ENCODE data around the gene BCL6.

BCL6 gene

DNA sequence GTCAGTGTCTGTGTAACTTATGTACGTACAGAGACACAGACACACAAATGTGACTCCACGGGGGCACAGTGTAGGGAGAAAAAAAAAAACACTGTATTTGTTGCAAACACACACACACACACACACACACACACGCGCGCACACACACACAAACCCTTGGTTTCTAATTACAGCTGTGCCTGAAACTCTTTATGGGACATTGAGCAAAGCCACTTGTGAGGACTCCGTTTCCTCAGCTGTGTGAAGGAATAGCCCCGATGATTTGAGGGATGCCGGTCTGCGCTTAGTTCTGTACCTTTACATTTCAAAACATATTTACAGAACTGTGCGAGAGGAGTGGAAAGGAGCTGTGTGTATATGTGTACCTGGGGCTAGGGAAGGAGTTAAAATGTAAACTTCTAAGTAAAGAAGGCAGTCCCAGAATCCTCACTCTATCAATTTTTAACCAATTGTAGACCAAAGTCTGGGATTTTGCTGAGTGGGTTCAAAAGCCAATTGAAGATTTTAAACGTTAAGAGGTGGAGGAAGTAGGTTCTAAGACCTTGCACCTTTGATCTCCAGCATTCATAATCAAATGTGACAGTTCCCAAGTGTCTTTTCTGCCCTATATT lies 5.3 kb upstream of the BCL6 start:
- H3K4me1 Mint-ChIP-seq: peaks cover 22% of the 10 kb centered on the region
- no peak overlapping the region for H3K27ac Mint-ChIP-seq (ENCODE audit: low read depth)
- H3K9me3 Mint-ChIP-seq: no peaks in the 10 kb centered on the region
- DNase-seq (ENCODE audit: low spot score in 2 of 2) (no peak), ATAC-seq (replicated peaks; ENCODE audit: extremely low read depth, poor library complexity, severe bottlenecking) (no peak)
- H3K27me3 Mint-ChIP-seq: no peaks in the 10 kb centered on the region
- no peak overlapping the region for H3K4me3 Mint-ChIP-seq
- peaks cover 12% of the 10 kb centered on the region for H3K36me3 Mint-ChIP-seq (ENCODE audit: insufficient read depth)

DNA sequence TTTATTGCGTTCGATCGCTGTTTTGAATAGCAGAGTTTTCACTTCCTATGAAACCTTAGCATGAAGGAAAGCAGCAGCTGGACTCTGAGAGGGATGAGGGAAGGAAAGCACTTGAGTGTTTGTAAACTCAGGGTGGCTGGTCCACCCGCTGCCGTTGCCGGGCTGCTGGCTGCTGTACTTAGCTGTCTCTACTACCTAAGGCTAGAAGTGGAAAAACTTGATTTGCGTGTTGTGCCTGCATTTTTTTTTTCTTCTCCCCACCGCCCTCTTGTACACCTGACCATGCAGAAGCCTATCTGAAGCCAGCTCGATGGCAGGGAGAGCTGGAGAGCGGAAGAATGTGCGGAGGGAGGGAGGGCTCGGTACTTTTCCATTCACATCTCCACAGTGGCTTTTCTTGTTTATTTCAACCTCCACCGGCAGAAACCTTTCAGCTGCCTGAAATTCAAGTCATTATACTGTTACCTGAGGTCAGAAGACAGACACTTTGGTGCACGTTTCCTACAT lies 4.8 kb upstream of the BCL6 start:
- Mint-ChIP-seq H3K27me3 (no peaks in the 10 kb centered on the region), H3K4me3 (no peak overlapping the region), H3K4me1 (peaks cover 24% of the 10 kb centered on the region), H3K36me3 (ENCODE audit: insufficient read depth) (peaks cover 17% of the 10 kb centered on the region), H3K27ac (ENCODE audit: low read depth) (no peak overlapping the region), H3K9me3 (no peaks in the 10 kb centered on the region)
- DNase-seq (ENCODE audit: low spot score in 2 of 2) (no peak), ATAC-seq (replicated peaks; ENCODE audit: extremely low read depth, poor library complexity, severe bottlenecking) (no peak)

DNA sequence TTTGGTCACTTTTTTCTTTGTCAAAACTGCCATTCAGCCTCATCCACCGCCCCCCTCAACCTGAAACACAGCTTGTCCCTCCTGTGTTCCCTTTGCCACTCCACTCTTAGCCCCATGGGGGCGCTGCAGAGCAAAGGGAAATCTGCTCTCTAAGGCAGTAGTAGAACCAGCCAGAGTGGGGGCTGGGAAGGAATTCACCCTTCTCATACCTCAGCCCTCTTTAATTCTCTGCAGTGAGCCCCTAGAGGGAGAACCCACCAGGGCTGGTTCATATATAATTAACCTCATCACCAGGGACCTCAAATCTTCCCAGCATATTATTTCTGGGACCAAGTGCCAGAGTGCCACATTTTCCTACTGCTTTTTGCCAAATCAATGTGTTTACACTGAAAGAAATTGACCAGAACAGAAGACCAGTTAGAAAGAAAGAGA lies 2.8 kb upstream of the BCL6 start:
- H3K36me3 Mint-ChIP-seq (ENCODE audit: insufficient read depth): peaks cover 32% of the 10 kb centered on the region
- peak overlapping the region; percentile 37 for H3K4me3 Mint-ChIP-seq
- no peaks in the 10 kb centered on the region for H3K9me3 Mint-ChIP-seq
- no peaks in the 10 kb centered on the region for H3K27me3 Mint-ChIP-seq
- peak; percentile 77 to 87 for DNase-seq (ENCODE audit: low spot score in 2 of 2)
- H3K27ac Mint-ChIP-seq (ENCODE audit: low read depth): no peak overlapping the region
- no peak for ATAC-seq (replicated peaks; ENCODE audit: extremely low read depth, poor library complexity, severe bottlenecking)
- peaks cover 35% of the 10 kb centered on the region for H3K4me1 Mint-ChIP-seq

DNA sequence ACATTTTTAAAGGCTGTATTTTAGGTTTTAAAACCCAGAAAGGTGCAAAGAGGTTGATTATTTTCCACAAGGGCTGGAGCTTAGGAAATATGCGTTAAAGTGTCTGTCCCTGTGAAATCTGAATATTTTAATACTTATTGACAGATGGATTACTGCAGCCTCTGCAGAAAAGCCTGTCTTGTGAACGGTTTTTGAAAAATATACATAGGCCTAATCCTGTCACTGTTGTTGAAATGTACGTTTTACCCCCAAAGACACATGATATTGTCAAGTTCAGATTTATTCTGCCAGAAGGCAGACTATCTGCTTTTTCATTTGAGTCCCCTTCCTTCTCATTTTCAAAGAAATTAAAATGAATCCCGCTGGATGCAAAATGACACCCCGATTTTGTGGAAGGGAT lies 2.2 kb upstream of the BCL6 start:
- peaks cover 35% of the 10 kb centered on the region for H3K4me1 Mint-ChIP-seq
- no peaks in the 10 kb centered on the region for H3K27me3 Mint-ChIP-seq
- DNase-seq (ENCODE audit: low spot score in 2 of 2): no peak
- H3K36me3 Mint-ChIP-seq (ENCODE audit: insufficient read depth): peaks cover 36% of the 10 kb centered on the region
- no peak overlapping the region for H3K27ac Mint-ChIP-seq (ENCODE audit: low read depth)
- H3K9me3 Mint-ChIP-seq: no peaks in the 10 kb centered on the region
- no peak for ATAC-seq (replicated peaks; ENCODE audit: extremely low read depth, poor library complexity, severe bottlenecking)
- H3K4me3 Mint-ChIP-seq: peak overlapping the region; percentile 100

DNA sequence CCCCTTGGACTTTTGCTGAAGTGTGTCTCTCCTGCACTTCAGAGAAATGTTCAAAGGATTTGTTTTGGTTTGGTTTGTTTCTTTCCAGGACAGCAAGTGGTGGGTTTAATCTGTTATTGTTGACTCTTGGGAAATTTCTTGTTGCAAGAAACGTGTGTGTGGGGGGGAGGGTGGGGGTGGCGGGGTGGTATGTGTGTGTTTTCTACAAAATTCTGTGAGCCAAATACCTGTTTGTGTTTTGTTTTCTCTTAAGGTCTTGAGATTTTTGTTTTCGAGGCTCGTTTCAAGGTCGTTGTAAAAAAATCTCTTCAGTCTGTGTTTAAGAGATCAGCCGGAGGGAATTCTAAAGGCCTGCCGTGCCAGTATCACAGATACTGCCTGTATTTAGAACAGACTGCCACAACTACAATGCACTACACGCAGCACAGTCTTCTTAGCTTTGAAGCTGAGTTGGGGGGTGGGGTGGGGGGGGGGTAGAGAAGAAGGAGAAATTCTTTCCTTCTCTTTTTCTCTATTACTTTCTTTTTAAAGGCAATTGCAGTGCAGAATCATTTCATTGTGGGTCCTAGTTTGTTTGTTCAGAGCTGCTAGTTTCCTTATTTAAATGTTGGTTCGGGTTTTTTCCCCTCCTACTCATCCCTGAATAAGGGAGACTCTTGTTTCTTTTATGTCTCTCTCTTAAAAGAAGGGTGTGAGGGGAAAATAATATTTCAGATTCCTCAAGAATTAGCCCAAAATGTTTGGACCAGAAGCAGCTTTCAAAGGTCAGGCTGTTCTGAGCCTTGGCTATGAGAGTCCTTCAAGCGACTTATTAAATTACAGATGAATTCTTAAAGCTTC lies 1.4 kb upstream of the BCL6 start:
- DNase-seq (ENCODE audit: low spot score in 2 of 2) (no peak), ATAC-seq (replicated peaks; ENCODE audit: extremely low read depth, poor library complexity, severe bottlenecking) (no peak)
- H3K9me3 Mint-ChIP-seq: no peaks in the 10 kb centered on the region
- H3K36me3 Mint-ChIP-seq (ENCODE audit: insufficient read depth): peaks cover 40% of the 10 kb centered on the region
- peak overlapping the region; percentile 99 for H3K27ac Mint-ChIP-seq (ENCODE audit: low read depth)
- peak overlapping the region; percentile 100 for H3K4me3 Mint-ChIP-seq
- no peaks in the 10 kb centered on the region for H3K27me3 Mint-ChIP-seq
- H3K4me1 Mint-ChIP-seq: peaks cover 43% of the 10 kb centered on the region

DNA sequence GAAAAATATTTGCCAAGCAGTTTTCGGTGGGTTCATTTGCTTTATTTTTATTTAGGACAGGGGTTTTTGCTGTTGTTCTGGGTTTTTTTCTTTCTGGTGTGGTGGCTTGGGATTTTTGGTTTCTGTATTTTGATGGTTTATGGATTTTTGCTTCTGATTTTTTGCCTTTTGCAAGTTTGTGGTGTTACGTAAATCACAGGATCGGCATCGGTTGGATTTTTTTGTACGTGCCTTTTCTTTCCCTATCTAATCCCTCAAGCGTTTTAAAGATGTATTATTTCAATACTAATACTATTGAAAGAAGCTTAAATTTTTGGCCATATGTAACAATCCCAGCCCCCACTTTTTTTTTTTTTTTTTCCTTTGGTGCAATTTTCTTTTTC lies 782 bp upstream of the BCL6 start:
- Mint-ChIP-seq H3K27me3 (no peaks in the 10 kb centered on the region), H3K4me1 (peaks cover 49% of the 10 kb centered on the region), H3K36me3 (ENCODE audit: insufficient read depth) (peaks cover 43% of the 10 kb centered on the region), H3K4me3 (peak overlapping the region; percentile 100), H3K9me3 (no peaks in the 10 kb centered on the region), H3K27ac (ENCODE audit: low read depth) (peak overlapping the region; percentile 99)
- DNase-seq (ENCODE audit: low spot score in 2 of 2): no peak
- ATAC-seq (replicated peaks; ENCODE audit: extremely low read depth, poor library complexity, severe bottlenecking): no peak

DNA sequence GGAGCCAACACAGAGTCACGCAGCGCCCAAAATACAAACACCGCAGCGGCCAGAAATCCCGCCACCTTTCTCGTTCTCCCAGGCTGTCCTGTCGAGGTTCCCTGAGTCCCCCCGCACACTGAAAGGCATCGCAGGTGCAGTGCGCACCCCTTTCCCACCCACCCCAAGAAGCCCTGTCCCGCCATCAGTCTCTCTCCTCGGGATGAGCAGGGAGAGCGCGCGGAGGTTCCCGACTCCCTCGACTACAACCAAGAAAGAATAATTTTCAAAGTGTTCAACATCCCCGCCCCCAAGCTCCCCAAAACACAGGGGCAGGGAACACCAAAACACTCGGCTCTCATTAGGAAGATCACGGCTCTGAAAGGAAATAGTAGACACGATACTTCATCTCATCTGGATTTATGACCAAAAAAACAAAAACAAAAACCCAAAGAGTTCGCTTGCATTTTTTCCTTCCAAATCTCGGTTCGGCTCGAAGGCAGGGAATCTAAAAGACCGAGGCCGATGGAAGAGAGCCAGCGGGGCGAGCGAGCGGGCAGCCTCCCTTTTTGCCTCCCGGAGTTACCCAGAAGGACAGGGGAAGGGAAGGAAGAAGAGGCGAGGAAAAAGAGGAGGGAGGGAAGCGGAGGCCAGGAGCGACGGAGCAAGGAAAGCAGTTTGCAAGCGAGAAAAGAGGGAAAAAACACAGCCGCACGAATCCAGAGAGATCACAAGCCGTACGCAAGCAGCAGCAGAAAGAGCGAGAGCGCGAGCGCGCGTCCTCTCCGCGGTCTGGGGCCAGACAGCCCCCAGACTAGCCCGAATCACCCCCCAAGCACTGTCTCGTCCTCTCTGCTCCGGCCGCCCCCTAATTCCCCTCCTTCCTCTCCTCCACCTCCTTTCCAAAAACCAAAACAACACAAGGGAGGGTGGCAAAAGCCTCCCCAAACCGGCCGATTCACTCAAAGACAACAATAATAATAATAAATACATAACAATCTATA lies 808 bp downstream of the BCL6 start:
- Mint-ChIP-seq H3K36me3 (ENCODE audit: insufficient read depth) (peaks cover 50% of the 10 kb centered on the region), H3K4me1 (peaks cover 63% of the 10 kb centered on the region)

DNA sequence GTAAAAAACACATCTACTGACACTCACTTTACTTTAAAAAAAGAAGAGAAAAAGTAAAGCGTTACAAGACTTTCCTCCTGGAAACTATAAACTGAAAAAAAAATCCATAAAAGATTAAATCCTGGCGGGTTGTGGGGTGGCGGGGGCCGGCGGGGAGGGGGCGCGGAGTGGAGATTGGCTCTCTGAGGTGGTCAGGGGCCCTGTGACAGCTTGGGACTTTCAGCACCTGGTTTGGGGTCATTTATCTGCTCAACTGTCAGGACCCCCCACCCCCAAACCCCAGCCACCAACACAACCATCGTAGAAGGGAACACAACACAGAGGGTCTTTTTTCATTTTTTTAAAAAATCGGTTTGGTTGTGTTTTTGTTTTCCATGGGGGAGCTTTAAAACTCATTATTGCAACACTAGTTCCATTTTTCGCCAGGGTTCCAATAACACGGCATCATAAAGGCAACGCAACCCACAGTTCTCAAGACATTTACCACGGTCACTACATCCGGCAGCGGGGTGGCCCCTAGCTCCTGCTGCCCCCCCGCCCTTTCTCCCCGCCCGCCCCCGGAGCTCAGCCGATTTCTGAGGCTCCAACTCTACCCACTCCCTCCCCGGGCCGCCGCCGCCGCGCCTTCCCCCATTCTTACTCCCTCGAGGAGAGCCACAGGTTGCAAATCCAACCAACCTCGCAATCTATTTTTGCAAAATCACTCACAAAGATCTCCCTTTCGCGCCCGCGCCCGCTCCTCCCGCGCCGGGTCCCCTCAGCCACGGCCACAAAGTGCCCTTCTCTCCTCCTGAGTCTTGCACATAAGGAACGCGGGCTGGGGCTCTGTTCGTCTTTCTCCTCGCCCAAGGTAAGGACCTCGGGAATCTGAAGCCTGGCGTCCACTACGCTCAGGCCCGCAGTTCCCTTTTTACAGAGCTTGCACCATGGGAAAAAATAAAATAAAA lies 1.8 kb downstream of the BCL6 start:
- Mint-ChIP-seq H3K4me1 (peaks cover 73% of the 10 kb centered on the region), H3K9me3 (no peaks in the 10 kb centered on the region), H3K4me3 (peak overlapping the region; percentile 100), H3K36me3 (ENCODE audit: insufficient read depth) (peaks cover 56% of the 10 kb centered on the region), H3K27me3 (no peaks in the 10 kb centered on the region), H3K27ac (ENCODE audit: low read depth) (peak overlapping the region; percentile 99)
- ATAC-seq (replicated peaks; ENCODE audit: extremely low read depth, poor library complexity, severe bottlenecking): no peak
- no peak for DNase-seq (ENCODE audit: low spot score in 2 of 2)

More for the DNA sequence above, 808 bp downstream of the BCL6 start:
- Mint-ChIP-seq H3K27me3 (no peaks in the 10 kb centered on the region), H3K4me3 (peak overlapping the region; percentile 100), H3K27ac (ENCODE audit: low read depth) (peak overlapping the region; percentile 99), H3K9me3 (no peaks in the 10 kb centered on the region)
- peak; percentile 12 for ATAC-seq (replicated peaks; ENCODE audit: extremely low read depth, poor library complexity, severe bottlenecking)
- DNase-seq (ENCODE audit: low spot score in 2 of 2): peak in 1 of 2 donors; percentile 34

DNA sequence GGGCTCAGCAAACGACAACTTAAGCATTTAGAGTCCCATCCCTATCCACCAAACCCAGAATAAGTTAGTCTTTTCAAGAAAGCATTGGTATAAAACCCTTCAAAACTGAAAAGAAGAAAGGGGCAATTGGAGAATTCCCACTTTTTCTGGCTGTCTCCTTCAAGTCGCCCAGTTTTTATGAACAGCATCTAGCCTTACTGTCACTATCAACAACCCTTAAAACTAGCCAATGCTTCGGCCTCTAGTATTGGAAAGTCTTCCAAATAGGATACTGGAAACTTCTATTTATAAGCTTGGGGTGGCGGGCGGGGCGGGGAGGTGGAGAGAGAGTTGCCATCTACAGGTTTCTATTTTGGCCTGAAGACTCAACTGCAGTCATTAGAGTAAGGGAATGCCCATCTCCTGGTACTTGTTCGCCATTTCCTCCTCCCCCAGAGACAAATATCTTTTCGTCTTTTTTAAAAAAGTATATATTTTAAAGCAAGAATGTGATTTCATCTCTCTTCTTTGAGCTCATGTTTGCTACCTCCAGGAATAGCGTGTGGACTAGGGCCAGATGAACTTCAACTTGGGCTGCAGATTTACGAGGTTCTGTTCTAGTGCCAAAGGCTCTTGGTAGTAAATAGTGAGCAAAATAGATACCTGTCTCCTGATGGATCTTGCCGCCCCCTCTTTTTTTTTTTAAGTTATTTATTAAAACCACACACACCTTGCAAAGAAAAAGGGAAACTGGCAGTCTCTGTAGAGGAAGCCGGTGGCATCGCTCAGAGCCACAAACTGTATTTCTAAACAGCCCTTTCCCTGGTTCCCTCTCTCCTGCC lies 2.7 kb downstream of the BCL6 start:
- no peaks in the 10 kb centered on the region for H3K9me3 Mint-ChIP-seq
- H3K27ac Mint-ChIP-seq (ENCODE audit: low read depth): peak overlapping the region; percentile 99
- H3K27me3 Mint-ChIP-seq: no peaks in the 10 kb centered on the region
- peaks cover 67% of the 10 kb centered on the region for H3K4me1 Mint-ChIP-seq
- ATAC-seq (replicated peaks; ENCODE audit: extremely low read depth, poor library complexity, severe bottlenecking): no peak
- H3K4me3 Mint-ChIP-seq: peak overlapping the region; percentile 100
- no peak for DNase-seq (ENCODE audit: low spot score in 2 of 2)
- H3K36me3 Mint-ChIP-seq (ENCODE audit: insufficient read depth): peaks cover 58% of the 10 kb centered on the region

DNA sequence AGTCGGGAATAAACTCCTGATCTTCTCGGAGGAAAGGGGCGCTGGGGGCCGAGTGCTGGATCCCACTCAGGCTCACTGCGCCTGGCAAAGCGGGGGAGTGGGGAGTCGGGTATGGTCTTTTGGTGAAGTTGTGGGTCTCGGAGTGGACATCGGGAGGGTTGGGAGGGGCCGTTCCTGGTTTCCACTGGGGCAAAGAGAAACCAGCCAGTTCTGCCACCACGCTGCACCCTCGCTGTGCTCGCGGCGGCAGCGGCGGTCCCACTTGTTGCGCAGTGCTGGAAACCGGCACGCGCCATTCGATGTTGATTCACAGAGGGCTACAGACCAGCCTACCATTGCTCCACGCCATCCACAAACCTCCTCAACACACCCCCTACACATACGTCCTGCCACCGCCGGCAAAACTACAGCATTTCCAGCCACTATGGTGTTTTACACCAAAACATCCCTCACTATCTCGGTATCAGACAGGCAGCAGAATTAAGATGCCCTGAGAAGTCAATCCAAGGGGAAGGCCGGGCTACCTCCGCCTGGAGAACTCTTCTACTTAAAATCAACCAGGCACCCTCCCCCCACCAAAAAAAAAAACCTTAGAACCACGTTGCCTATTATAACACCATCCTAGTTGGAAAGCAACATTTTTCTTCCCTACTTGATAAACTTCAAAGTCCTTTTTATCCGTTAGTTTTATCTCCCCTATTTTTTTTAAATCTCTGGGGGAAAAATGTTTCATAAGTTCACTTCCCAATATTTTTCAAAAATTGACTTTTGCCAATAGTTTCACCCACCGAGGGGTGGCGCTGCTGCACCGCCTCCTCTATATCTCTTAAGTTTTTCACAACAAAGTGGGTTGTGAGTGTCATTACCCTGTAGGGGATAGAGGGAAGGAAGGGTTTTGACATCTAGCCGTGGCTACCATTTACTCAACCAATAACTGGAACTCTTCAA lies 3.6 kb downstream of the BCL6 start:
- peak overlapping the region; percentile 100 for H3K4me3 Mint-ChIP-seq
- H3K27ac Mint-ChIP-seq (ENCODE audit: low read depth): peak overlapping the region; percentile 99
- no peaks in the 10 kb centered on the region for H3K9me3 Mint-ChIP-seq
- no peaks in the 10 kb centered on the region for H3K27me3 Mint-ChIP-seq
- H3K4me1 Mint-ChIP-seq: peaks cover 71% of the 10 kb centered on the region
- ATAC-seq (replicated peaks; ENCODE audit: extremely low read depth, poor library complexity, severe bottlenecking) (peak; percentile 25), DNase-seq (ENCODE audit: low spot score in 2 of 2) (peak; percentile 55 to 61)
- peaks cover 65% of the 10 kb centered on the region for H3K36me3 Mint-ChIP-seq (ENCODE audit: insufficient read depth)

All from central memory CD8-positive, alpha-beta T cell (primary cell).